D721Med (cell line): Measurements from ENCODE around the gene ALPG.
"Not testable (repeated sequence)": the region's sequence is repeated elsewhere in the genome, so short reads cannot be mapped to it uniquely, and the experiment has no call there.

Experiments
- DNase-seq: peaks from one replicate; pipeline ENCODE4 v3.0.0; 2011; ENCODE audit warnings: low spot score; ENCODE audit not compliant: insufficient read length
- FAIRE-seq: peaks from 2 replicates; lab custom pipeline; 2011; peaks lifted over from hg19 to GRCh38; lab: Jason Lieb, UNC
- TF ChIP-seq, protein P1 (sequence below): IDR thresholded peaks from 2 replicates; pipeline ENCODE4 v1.5.1; 2012; ENCODE audit warnings: mild to moderate bottlenecking, control low read depth; ENCODE audit not compliant: insufficient read depth; ENCODE audit errors: missing control alignments

Gene ALPG

DNA sequence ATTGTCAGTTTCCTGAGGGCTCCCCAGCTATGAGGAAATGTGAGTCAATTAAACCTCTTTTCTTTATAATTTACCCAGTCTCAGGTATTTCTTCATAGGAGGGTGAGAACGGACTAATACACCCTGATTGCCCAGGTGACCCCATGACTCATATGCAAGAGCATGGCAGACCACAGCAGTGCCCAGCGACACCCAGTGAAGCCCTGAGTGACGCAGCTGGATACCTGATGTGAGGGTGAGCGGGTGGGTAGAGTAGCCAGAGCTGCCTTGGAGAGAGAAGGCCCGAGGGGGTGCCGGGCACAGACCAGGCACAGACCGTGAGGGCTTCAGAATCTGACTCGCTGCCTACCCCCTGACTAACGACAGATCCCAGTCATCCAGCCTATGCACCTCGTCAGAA lies 15.4 kb downstream of the ALPG start:
- DNase-seq (no peak), FAIRE-seq (no peak)
- TF ChIP-seq, protein P1, sequence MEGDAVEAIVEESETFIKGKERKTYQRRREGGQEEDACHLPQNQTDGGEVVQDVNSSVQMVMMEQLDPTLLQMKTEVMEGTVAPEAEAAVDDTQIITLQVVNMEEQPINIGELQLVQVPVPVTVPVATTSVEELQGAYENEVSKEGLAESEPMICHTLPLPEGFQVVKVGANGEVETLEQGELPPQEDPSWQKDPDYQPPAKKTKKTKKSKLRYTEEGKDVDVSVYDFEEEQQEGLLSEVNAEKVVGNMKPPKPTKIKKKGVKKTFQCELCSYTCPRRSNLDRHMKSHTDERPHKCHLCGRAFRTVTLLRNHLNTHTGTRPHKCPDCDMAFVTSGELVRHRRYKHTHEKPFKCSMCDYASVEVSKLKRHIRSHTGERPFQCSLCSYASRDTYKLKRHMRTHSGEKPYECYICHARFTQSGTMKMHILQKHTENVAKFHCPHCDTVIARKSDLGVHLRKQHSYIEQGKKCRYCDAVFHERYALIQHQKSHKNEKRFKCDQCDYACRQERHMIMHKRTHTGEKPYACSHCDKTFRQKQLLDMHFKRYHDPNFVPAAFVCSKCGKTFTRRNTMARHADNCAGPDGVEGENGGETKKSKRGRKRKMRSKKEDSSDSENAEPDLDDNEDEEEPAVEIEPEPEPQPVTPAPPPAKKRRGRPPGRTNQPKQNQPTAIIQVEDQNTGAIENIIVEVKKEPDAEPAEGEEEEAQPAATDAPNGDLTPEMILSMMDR, result no peak

DNA sequence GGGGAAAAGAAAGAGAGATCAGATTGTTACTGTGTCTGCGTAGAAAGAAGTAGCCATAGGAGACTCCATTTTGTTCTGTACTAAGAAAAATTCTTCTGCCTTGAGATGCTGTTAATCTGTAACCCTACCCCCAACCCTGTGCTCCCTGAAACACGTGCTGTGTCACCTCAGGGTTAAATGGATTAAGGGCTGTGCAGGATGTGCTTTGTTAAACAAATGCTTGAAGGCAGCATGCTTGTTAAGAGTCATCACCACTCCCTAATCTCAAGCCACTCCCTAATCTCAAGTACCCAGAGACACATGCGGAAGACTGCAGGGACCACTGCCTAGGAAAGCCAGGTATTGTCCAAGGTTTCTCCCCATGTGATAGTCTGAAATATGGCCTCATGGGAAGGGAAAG lies 16.4 kb downstream of the ALPG start:
- not testable (repeated sequence) for FAIRE-seq, DNase-seq

DNA sequence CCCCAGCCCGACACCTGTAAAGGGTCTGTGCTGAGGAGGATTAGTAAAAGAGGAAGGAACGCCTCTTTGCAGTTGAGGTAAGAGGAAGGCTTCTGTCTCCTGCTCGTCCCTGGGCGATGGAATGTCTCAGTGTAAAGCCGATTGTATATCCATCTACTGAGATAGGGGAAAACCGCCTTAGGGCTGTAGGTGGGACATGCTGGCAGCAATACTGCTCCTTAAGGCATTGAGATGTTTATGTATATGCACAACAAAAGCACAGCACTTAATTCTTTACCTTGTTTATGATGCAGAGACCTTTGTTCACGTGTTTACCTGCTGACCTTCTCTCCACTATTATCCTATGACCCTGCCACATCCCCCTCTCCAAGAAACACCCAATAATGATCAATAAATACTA lies 16.8 kb downstream of the ALPG start:
- FAIRE-seq, DNase-seq: not testable (repeated sequence)

DNA sequence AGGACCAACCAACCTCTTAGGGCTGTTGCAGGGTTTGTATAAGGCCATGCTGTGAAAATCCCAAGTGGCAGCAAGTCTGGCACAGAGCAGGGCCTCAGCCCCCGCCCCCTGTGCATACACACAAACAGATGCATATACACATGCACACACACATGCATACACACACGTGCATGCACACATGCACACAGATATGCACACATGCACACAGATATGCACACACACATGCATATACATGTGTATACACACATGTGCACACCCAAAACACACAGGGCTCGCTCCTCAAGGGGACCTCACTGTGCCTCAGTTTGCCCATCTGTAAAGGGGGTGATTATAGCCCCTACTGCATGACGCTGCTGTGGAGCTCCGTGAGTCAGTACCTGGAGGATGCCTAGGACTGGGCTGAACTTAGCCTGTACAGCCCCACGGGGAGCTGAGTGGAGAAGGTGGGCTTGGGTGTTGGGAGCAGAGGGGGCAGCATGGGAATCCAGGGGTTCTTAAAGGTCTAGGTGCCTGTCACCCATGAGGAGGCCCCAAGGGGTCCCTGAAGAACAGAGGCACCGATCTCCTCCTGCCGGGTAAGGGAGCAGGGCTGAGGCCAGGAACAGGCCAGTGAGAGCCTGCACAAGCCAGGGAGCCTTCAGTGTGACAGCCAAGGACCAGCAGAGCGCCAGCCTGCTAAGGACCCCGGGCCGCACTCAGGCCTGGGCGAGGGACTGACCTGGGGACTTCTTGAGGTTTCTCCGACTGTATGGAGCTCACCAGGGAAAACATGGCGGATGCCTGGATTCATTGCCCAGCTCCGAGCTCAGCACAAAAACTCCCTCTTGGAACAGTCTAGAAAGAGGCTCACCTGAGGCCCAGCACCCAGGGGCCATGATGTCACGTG lies 25.3 kb downstream of the ALPG start:
- no peak for FAIRE-seq
- TF ChIP-seq, protein P1, result no peak
- DNase-seq, result no peak

DNA sequence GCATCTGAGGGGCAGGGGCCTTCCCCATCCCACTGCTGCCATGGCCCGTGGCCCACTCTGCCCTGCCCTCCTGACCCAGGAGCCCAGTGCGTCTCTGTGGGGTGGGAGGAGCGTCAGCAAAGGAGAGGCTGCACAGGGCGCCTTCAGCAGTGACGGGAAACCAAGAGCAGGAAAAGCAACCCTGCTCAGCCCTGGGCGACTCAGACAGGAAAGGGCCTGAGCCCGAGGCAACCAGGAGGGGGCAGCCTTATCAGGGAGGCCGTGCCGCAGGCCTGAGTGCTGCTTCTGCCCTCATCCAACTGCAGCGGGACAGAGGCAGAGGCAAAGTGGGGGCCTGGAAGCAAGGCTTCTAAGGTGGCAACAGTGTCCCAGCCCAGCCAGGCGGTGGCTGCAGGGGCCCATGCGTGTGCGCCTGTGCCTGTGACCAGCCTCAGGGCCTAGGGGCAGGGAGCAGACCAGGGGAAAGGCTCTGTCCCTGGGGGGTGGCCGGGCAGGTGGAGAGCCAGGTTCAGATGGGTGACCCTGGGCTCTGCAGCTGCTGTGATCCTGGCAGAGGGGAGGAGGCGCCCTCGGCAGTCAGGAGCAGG lies 26.0 kb downstream of the ALPG start:
- no peak for FAIRE-seq
- no peak for DNase-seq
- TF ChIP-seq, protein P1, result no peak

DNA sequence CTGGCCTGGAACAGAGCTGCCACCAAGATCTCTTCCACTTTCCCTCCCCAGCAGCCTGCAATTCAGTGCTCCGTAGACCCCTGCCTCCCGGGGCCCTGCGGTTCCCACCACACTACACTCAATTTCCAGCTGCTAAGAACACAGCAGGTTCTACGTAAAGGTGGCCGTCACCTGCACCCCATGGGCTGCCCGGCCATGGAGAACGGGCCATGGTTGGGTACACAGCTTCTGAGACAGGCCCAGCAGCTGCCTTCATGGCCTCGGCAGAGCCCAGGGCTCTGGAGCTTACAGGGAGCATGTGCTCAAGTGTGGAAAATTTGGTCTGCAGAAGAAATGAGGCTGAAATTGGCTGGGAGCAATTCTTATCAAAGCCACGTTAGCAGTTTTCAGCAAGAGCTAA lies 27.0 kb downstream of the ALPG start:
- FAIRE-seq, DNase-seq: not testable (repeated sequence)

DNA sequence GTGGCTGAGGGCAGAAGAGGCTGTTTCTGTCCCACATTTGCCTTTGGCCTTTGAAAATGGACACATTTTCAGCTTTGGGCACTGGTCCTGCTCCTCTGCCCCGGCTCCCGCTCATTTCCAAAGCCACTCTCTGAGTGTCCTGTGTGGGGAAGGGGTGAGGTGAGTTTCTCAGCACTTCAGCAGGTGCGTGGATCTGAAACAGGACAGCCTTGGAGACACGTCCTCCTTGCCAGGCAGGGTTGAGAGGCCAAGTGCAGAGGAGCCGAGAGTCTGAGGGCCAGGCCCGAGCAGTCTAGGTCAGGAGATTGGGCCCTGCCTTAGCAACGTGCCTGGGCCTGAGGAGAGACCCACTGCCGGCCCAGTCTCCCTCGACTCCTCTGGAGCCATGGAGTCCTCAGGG lies 27.4 kb downstream of the ALPG start:
- DNase-seq (no peak), FAIRE-seq (no peak)
- TF ChIP-seq, protein P1, result no peak

DNA sequence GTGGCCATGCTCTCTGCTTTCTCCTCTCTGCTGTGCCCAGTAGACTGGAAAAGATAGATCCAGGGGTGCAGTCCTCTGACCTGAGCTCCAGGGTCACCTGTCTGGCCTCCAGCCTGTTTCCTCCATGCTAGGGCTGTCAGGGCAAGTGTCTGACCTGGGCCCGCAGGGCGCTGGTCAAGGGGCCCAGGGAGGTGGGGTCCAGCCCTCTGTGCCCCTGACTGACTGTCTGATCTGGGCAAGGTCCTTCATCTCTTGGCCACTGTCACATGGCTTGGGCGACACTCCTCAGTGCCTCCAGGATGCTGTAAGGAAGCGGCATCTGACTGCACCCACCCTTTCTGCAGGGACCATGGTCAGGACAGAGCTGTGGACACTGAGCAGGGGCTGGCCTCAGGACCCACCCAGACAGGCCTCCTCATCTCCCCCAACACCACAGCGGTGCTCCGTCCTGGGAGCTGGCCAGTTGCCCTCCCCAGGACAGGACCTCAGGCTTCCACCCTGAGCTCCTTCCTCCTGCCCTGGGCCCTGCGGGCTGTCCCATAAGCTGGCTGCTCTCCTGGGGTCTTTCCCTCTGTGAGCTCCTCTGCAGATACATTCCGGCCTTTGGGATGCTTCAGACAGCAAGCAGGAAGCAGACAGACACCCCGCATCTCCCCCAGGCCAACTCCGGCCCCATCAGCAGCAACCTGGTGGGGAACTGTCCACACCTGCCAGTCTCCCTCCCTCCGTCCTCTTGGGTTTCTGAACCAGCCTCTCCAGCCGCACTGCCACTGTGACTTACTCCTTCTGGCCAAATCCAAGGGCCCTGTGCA lies 28.1 kb downstream of the ALPG start:
- TF ChIP-seq, protein P1, result no peak
- FAIRE-seq (no peak), DNase-seq (no peak)
